Smooth muscle cell of the brain vasculature (primary cell): ENCODE data around the gene DDHD1.

Experiments
- DNase-seq: peaks from one replicate; pipeline ENCODE4 v3.0.0-alpha.2; 2012; ENCODE audit warnings: low read depth, low spot score

Gene DDHD1

DNA sequence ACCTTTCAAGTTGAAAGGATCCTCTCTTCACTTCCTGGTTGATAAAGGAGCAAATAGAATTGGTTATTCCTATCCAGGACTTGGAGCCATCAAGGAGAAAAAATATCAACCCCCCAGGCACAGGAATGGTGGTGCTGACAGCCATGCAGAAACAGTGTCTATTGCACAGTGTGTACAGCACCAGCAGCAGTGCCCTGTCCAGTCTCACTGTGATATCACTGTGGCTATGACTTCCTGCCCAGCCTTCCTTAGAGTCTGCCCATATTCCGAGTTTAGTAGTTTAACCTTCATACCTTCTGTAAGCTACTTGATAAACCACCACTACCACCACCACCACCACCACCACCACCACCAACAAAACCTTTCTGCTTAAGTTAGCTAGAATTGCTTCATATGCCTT lies 157.1 kb downstream of the DDHD1 start:
- no peak for DNase-seq

DNA sequence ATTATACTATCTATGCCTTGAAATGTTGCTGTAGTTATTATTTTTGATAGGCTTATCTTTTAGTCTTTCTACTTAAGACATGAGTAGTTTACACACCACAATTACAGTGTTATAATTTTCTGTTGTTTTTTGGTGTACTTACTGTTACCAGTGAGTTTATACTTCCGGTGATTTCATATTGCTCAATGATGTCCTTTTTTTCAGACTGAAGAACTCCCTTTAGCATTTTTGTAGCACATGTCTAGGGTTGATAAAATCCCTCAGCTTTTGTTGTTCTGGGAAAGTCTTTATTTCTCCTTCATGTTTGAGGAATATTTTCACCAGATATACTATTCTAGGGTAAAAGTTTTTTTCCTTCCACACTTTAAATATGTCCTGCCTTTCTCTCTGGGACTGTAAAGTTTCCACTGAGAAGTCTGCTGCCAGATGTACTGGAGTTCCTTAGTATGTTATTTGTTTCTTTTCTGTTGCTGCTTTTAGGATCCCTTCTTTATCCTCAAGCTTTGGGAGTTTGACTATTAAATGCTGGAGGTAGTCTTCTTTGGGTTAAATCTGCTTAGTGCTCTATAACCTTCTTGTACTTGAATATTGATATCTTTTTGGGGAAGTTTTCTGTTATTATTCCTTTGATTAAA lies 160.8 kb downstream of the DDHD1 start:
- no peak for DNase-seq

DNA sequence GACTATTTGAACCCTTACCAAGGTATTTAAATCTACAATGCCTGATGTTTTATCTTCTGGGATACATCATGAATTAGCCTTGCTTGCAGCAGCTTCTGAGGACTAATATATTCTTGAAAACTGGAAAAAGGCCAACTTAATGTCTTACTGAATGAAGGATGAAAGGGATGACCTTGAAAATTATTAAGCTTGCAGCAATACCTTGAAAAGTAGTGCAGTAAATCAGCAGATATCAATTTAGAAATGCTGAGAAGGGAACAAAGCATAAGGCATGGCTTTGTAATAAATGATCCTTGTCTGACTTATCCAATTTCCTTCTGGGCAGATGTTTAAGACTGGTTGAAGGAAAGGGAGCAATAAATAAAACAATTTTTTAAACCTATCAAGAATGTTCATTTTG lies 165.0 kb downstream of the DDHD1 start:
- DNase-seq, result no peak

DNA sequence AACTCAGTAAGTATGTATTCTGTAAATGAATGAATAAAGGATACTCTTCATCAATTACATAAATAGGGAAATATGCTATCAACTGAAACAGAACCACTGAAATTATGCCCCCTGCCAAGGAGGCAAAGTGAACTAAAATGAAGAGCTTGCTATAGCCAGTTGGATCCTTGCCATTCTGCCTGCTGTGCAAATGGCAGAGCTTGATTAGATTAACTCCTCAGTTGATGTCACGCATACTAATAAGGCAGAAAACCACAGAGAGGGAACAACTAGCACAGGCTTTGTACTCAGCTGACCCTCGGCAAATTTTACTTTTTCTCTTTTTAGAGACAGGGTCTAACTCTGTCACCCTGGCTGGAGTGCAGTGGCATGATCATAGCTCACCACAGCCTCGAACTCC lies 165.6 kb downstream of the DDHD1 start:
- no peak for DNase-seq

DNA sequence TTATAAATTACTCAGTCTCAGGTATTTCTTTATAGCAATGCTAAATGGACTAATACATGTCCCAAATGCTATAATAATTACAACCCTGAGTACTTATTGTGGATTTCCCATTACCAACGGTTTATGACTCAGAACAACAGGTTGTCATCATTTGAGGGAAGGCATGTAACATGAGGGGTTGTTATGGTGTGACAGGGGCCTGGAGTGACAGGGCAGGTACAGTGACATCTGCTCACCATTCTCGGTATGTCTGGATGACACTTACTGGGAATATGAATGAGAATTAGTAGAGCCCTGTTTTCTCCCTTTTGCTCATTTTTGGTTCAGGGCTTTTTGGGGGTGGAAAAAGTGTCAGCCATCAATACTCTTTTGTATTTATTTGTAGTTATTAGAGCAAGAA lies 166.1 kb downstream of the DDHD1 start:
- no peak for DNase-seq
